K562 (cell line): ENCODE data around the gene TOX3. TPM values are rescaled to one million over a fixed set of nuclear protein-coding genes. Genes with fewer than 3 reads are reported as not detected.

ENCODE experiments used
- CHD7 ChIP-seq: fragments of 200-600 bp; sonication (generic); IDR thresholded peaks from one replicate; pipeline ENCODE4 v1.6.1; 2012; ENCODE audit warnings: mild to moderate bottlenecking, low read depth, low read length, inconsistent platforms
- ETV6 ChIP-seq, 3 experiments: fragments of 150-350 bp in 1 of 3; sonication (generic) in 1 of 3; formaldehyde crosslinking in 1 of 3; IDR thresholded peaks; 2 replicates each; pipeline versions ENCODE4 v1.6.1 to v1.8.0; 2014 to 2022; ENCODE audit warnings: borderline replicate concordance in 2 of 3, low read depth in 2 of 3, antibody characterized with exemption in 1 of 3, low read length in 1 of 3, mild to moderate bottlenecking in 1 of 3, missing genetic modification reagents in 1 of 3
- HDAC1 ChIP-seq, 2 experiments: fragments of 450-650 bp; IDR thresholded peaks; 2 replicates each; pipeline ENCODE4 v1.6.1; 2016 to 2017; ENCODE audit warnings: inconsistent platforms in 1 of 2, mild to moderate bottlenecking in 1 of 2, moderate library complexity in 1 of 2
- HMGN3 ChIP-seq: IDR thresholded peaks from 2 replicates; pipeline ENCODE4 v1.6.1; 2011; ENCODE audit warnings: borderline replicate concordance, low read depth, mild to moderate bottlenecking, mixed read lengths, low read length; ENCODE audit not compliant: insufficient read length; ENCODE audit errors: extremely low read depth
- NCOA4 ChIP-seq: fragments of 450-650 bp; IDR thresholded peaks from 2 replicates; pipeline ENCODE4 v1.6.1; 2018; ENCODE audit warnings: mild to moderate bottlenecking; ENCODE audit not compliant: partially characterized antibody
- ZC3H4 ChIP-seq: sonication (generic); formaldehyde crosslinking; IDR thresholded peaks from 2 replicates; pipeline ENCODE4 v1.9.0; 2021; ENCODE audit warnings: missing genetic modification reagents, borderline replicate concordance
- ZNF384 ChIP-seq: IDR thresholded peaks from 2 replicates; pipeline ENCODE4 v1.6.1; 2012; ENCODE audit warnings: low read depth, low read length, improper control_type of control experiment
- ZNF561 ChIP-seq: fragments of 450-650 bp; formaldehyde crosslinking; conservative IDR thresholded peaks from 2 replicates; pipeline ENCODE4 v1.4.0; 2020; ENCODE audit warnings: mild to moderate bottlenecking, moderate library complexity
- polyA plus RNA-seq, 8 experiments: library from polyadenylated mRNA; depleted of rRNA in 4 of 8; stranded (reverse) in 5 of 8; unstranded in 3 of 8; fragments of >200 nt; fragmentation: Nextera tagmentation in 2 of 8; fragmentation: Illumina TruSeq in 1 of 8; extraction: Ambion mirVana in 2 of 8; extraction: Trizol in 1 of 8; gene quantifications; 2 replicates each; pipeline versions ENCODE4 v1.2.1 to v1.2.3, GENCODE V29; 2011 to 2014; ENCODE audit warnings: inconsistent platforms in 1 of 8, missing spikeins in 1 of 8
- total RNA-seq, 7 experiments: library from RNA; depleted of rRNA in 6 of 7; stranded (reverse); fragments of >200 nt in 6 of 7; fragmentation: Illumina TruSeq in 2 of 7; extraction: Trizol in 2 of 7; gene quantifications; 2 replicates each; pipeline versions ENCODE4 v1.2.1 to v1.2.3, GENCODE V29; 2011 to 2021; ENCODE audit warnings: low replicate concordance in 1 of 7

The TOX3 gene
- total and polyA plus RNA-seq, 9 of the 15 experiments (the other 6 are each of a cell fraction or from before 2014, with no cell fraction given): not detected

GRCh38 chr16:52563767-52564611 lies 17.0 kb upstream of the TOX3 start (continued):
- no peak for TF ChIP-seq CHD7
- no peak for TF ChIP-seq ETV6 (IDR thresholded peaks at IDR 0.05; ENCODE audit: borderline replicate concordance in 1 of 2, low read depth in 2 of 2, low read length in 1 of 2)
- TF ChIP-seq ETV6 (CRISPR knock-in tag; IDR thresholded peaks at IDR 0.05; ENCODE audit: borderline replicate concordance): no peak
- TF ChIP-seq ZNF561 (CRISPR knock-in tag): no peak
- no peak for TF ChIP-seq HDAC1 (IDR thresholded peaks at IDR 0.05)
- TF ChIP-seq HMGN3: no peak
- TF ChIP-seq ZC3H4 (CRISPR knock-in tag): no peak
- TF ChIP-seq NCOA4: no peak
- TF ChIP-seq ZNF384: no peak
